AG04450 (cell line): ENCODE data around the gene SEMA4D. TPM values are rescaled to one million over a fixed set of nuclear protein-coding genes. Genes with fewer than 3 reads are reported as not detected.

Source experiments
- CTCF ChIA-PET: fragments of 300-600, 350-600 bp; formaldehyde crosslinking; extraction: SDS; loops from one replicate; lab custom pipeline; 2022; ENCODE audit warnings: antibody characterized with exemption, inconsistent platforms; lab: Charles Lee
- POLR2A ChIA-PET: fragments of 350-600 bp; formaldehyde crosslinking; extraction: SDS; loops from one replicate; lab custom pipeline; 2021; ENCODE audit warnings: antibody characterized with exemption, inconsistent platforms; lab: Yijun Ruan, JAX
- DNase-seq: peaks from one replicate; pipeline ENCODE4 v3.0.0-alpha.2; 2011; ENCODE audit warnings: low read depth, low spot score
- H3K27ac ChIP-seq: one replicate; pipeline ENCODE4 v1.5.1; 2012; ENCODE audit warnings: low read depth, low read length, control low read depth
- H3K27me3 ChIP-seq: one replicate; pipeline ENCODE4 v1.6.0; 2012; ENCODE audit warnings: low read length; ENCODE audit not compliant: control insufficient read depth, insufficient read depth
- H3K4me3 ChIP-seq: 2 replicates; pipeline ENCODE4 v1.5.1; 2011; ENCODE audit warnings: mild to moderate bottlenecking, low read depth, low read length, control low read depth
- H3K9me3 ChIP-seq: 2 replicates; pipeline ENCODE4 v1.5.1; 2012; ENCODE audit warnings: low read length; ENCODE audit not compliant: control insufficient read depth, insufficient read depth
- CTCF ChIP-seq: IDR thresholded peaks from 2 replicates; pipeline ENCODE4 v1.5.1; 2011; ENCODE audit warnings: low read depth, low read length, control low read depth, inconsistent platforms
- polyA plus RNA-seq: library from polyadenylated mRNA; depleted of rRNA; stranded (reverse); fragments of >200 nt; gene quantifications from 2 replicates; pipeline ENCODE4 v1.2.3, GENCODE V29; 2011

SEMA4D gene
- polyA plus RNA-seq, 1 experiment = 2.8 TPM

- Histone ChIP-seq H3K9me3 (no peaks in the 10 kb centered on the region; the same call in 1 of the 2 replicates), H3K27me3 (no peaks in the 10 kb centered on the region), H3K27ac (no peak overlapping the region), H3K4me3 (no peak overlapping the region)
- TF ChIP-seq CTCF = no peak
- CTCF ChIA-PET = interaction anchor here (1.3 kb wide), 1 partner anchor 180 kb away, joined by 3 read pairs; no protein-coding TSS in a partner anchor
- POLR2A ChIA-PET = no interaction called here
- no peak for DNase-seq
These were observed 129.4 kb downstream of the SEMA4D start for GRCh38 chr9:89368550-89368949.

DNA sequence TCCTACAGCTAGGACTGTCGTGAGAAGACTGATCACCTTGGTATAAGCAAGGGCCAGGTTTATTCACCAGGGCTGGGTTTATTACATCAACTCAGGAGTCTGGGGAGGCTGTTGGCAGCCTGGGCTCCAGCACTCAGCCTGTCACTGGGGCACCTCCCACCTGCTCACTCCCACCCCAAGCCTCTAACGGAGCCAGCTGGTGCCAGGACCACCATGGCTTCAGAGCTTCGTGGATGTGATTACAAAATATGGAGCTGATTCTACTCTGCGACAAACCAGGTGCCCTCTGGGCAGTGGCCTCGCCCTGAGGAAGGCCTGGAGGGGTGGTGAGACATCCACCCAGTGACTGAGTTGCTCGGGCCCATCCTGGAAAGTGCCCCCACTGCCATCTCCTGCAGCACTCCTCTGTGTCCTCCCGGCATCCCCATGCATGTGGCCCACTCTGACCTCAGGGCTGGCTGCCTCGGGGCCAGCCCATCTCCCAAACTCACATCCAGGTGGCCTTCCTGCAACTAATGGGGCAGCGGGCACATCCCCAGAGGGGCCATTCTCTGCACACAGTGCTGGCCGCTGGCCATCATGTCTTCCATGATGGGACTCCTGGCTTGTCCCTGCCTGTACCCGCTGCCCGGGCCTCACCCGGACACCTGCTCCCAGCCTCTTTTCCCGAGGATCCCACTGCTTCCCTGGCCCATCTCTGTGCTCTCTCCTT is 130.0 kb downstream of the SEMA4D start:
- no peak overlapping the region for H3K4me3 ChIP-seq
- H3K9me3 ChIP-seq = no peaks in the 10 kb centered on the region; the same call in 1 of the 2 replicates
- ChIA-PET POLR2A (no interaction called here), CTCF (interaction anchor here (1.3 kb wide), 1 partner anchor 181 kb away, joined by 3 read pairs; no protein-coding TSS in a partner anchor)
- no peak for TF ChIP-seq CTCF
- no peaks in the 10 kb centered on the region for H3K27me3 ChIP-seq
- DNase-seq = no peak
- no peak overlapping the region for H3K27ac ChIP-seq

DNA sequence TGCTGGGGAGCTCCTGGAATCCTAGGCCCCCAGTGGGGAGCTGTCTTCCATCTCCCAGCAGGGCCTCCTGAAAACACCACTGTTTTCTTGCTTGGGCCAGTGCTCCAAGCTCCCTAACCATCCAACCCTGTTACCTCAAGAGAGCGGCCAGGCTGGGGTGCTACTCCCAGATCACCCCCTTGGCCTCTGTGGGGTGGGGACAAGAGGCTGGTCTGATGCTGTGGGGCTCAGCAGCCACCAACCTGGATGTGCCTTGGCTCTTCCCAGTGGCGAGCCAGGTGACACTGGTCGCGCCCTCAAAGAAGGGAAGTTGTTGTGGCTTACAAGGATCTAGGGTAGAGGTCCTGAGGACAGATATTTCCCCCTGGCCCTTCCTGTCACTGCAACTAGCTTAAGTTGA is 130.6 kb downstream of the SEMA4D start:
- Histone ChIP-seq H3K27me3 (no peaks in the 10 kb centered on the region), H3K27ac (no peak overlapping the region), H3K4me3 (no peak overlapping the region), H3K9me3 (no peaks in the 10 kb centered on the region; the same call in 1 of the 2 replicates)
- no peak for DNase-seq
- TF ChIP-seq CTCF = no peak
- ChIA-PET CTCF (no interaction called here), POLR2A (no interaction called here)

- ChIA-PET CTCF (no interaction called here), POLR2A (no interaction called here)
These were observed 131.2 kb downstream of the SEMA4D start for GRCh38 chr9:89366711-89367110.

More at GRCh38 chr9:89366711-89367110, 131.2 kb downstream of the SEMA4D start:
- no peak overlapping the region for H3K4me3 ChIP-seq
- H3K9me3 ChIP-seq = no peaks in the 10 kb centered on the region; the same call in 1 of the 2 replicates
- H3K27me3 ChIP-seq = no peaks in the 10 kb centered on the region
- H3K27ac ChIP-seq = no peak overlapping the region
- TF ChIP-seq CTCF = no peak
- DNase-seq = no peak
